RPMI8226 (cell line): Measurements from ENCODE around the gene LDHAL6B.
A peak's percentile ranks its signal among the peaks of the same experiment; 100 is the strongest.
"Not testable (repeated sequence)": the region's sequence is repeated elsewhere in the genome, so short reads cannot be mapped to it uniquely, and the experiment has no call there.

Source experiments
- DNase-seq: peaks from one replicate; pipeline ENCODE4 v3.0.0-alpha.2; 2015

LDHAL6B gene

GRCh38 chr15:59206623-59207183 lies at the start of gene LDHAL6B:
TSS of gene LDHAL6B (plus strand) at chr15:59206843. CDS start at chr15:59206941, 98 bp downstream.
- DNase-seq: no peak

- DNase-seq: no peak
These were observed 49.2 kb upstream of the LDHAL6B start for GRCh38 chr15:59157396-59157795.

GRCh38 chr15:59157840-59158700 lies 48.6 kb upstream of the LDHAL6B start:
- DNase-seq: no peak

- DNase-seq: no peak
These were observed 48.0 kb upstream of the LDHAL6B start for GRCh38 chr15:59158701-59159034.

- no peak for DNase-seq
These were observed 47.4 kb upstream of the LDHAL6B start for GRCh38 chr15:59159210-59159609.

- DNase-seq: peak; percentile 79
These were observed 45.6 kb upstream of the LDHAL6B start for GRCh38 chr15:59160880-59161593.

GRCh38 chr15:59162080-59162479 lies 44.6 kb upstream of the LDHAL6B start:
- DNase-seq: not testable (repeated sequence)

- DNase-seq: peak; percentile 31
These were observed 40.9 kb upstream of the LDHAL6B start for GRCh38 chr15:59165726-59166125.

GRCh38 chr15:59166166-59166565 lies 40.5 kb upstream of the LDHAL6B start:
- DNase-seq: no peak

GRCh38 chr15:59166601-59167265 lies 39.9 kb upstream of the LDHAL6B start:
- DNase-seq: no peak

GRCh38 chr15:59168536-59168935 lies 38.1 kb upstream of the LDHAL6B start:
- DNase-seq: no peak

GRCh38 chr15:59169251-59169708 lies 37.4 kb upstream of the LDHAL6B start:
- no peak for DNase-seq

GRCh38 chr15:59170295-59171066 lies 36.2 kb upstream of the LDHAL6B start:
- DNase-seq: peak; percentile 15

- DNase-seq: no peak
These were observed 35.6 kb upstream of the LDHAL6B start for GRCh38 chr15:59171067-59171397.

- DNase-seq: peak; percentile 36
These were observed 34.2 kb upstream of the LDHAL6B start for GRCh38 chr15:59172289-59172901.

GRCh38 chr15:59173194-59173593 lies 33.4 kb upstream of the LDHAL6B start:
- no peak for DNase-seq

- no peak for DNase-seq
These were observed 32.4 kb upstream of the LDHAL6B start for GRCh38 chr15:59174151-59174834.

GRCh38 chr15:59174835-59175831 lies 31.5 kb upstream of the LDHAL6B start:
- DNase-seq: peak; percentile 84

- no peak for DNase-seq
These were observed 29.9 kb upstream of the LDHAL6B start for GRCh38 chr15:59176653-59177316.

GRCh38 chr15:59177317-59177660 lies 29.4 kb upstream of the LDHAL6B start:
- DNase-seq: no peak
